Muscle layer of duodenum (tissue), 2 donors: ENCODE results near the gene ADAM12.
A peak's percentile ranks its signal among the peaks of the same experiment; 100 is the strongest.
"Not testable (repeated sequence)": the region's sequence is repeated elsewhere in the genome, so short reads cannot be mapped to it uniquely, and the experiment has no call there.

Experiments
- H3K27ac ChIP-seq: one replicate; pipeline ENCODE4 v1.7.0; 2013; ENCODE audit warnings: mild to moderate bottlenecking, low read length
- H3K27me3 ChIP-seq: one replicate; pipeline ENCODE4 v1.7.0; 2013; ENCODE audit warnings: low read depth, mild to moderate bottlenecking, control low read depth, low read length
- H3K36me3 ChIP-seq, 2 donors: one replicate each; pipeline ENCODE4 v1.7.0; 2013; ENCODE audit warnings: low read length in 2 of 2, control low read depth in 1 of 2, mild to moderate bottlenecking in 1 of 2; ENCODE audit not compliant: insufficient read depth in 2 of 2, control insufficient read depth in 1 of 2
- H3K4me1 ChIP-seq, 2 donors: one replicate each; pipeline ENCODE4 v1.7.0; 2013; ENCODE audit warnings: low read length in 2 of 2, mild to moderate bottlenecking in 2 of 2, control low read depth in 1 of 2, moderate library complexity in 1 of 2; ENCODE audit not compliant: insufficient read depth in 2 of 2, control insufficient read depth in 1 of 2
- H3K4me3 ChIP-seq, 2 donors: one replicate each; pipeline ENCODE4 v1.7.0; 2013; ENCODE audit warnings: low read length in 2 of 2, low read depth in 1 of 2, mild to moderate bottlenecking in 1 of 2
- H3K9me3 ChIP-seq, 2 donors: one replicate each; pipeline ENCODE4 v1.7.0; 2013; ENCODE audit warnings: low read length in 2 of 2, control low read depth in 1 of 2, mild to moderate bottlenecking in 1 of 2; ENCODE audit not compliant: control insufficient read depth in 1 of 2
- donor health status: healthy.

ADAM12 gene

DNA sequence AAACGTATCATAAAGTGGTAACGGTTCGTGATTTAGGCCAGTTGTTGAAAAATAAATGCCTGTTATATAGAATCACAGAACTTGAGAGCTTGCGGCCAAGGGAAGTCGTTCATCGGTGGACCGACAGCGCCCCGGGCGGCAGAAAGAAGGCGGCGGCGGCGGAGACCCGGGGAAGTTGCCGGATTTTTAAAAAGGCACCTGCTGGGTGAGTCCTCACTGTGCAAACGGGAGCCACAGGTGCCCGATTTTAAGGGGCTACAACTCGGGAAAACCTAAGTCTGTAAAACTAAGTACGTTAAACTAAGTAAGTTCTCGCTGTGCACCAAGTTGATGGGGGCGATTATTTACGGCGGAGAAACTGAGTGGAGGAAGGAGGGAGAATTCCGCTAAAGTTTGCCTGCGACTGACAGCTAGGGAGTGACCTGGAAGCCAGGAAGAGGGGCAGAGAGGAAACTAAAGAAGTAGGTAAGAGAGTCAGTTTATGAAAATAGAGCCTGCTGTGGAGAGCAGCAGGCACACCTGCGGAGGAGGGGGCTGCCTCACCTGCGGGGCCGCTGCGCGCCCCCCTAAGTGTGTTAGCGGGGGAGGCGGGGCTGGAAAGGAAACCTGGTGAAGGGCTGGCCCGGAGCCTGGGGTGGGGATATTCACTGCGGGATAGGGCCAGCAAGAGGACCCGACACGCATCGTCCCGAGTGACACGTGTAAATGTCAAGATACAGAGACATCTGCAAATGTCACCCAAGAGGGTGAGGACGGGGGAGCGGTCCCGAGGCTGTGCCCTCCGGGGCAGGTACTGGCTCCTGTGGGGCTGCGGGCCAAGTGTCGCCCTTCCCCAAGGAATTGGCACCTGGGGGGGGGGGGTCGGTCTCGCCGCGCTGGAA lies 996 bp downstream of the ADAM12 start:
- Histone ChIP-seq H3K4me1 (peaks cover 0 to 14% of the 10 kb centered on the region in 2 donors), H3K27ac (no peak overlapping the region), H3K4me3 (peak overlapping the region in 1 of 2 donors; percentile 71), H3K9me3 (no peaks in the 10 kb centered on the region), H3K27me3 (no peaks in the 10 kb centered on the region), H3K36me3 (no peaks in the 10 kb centered on the region)

DNA sequence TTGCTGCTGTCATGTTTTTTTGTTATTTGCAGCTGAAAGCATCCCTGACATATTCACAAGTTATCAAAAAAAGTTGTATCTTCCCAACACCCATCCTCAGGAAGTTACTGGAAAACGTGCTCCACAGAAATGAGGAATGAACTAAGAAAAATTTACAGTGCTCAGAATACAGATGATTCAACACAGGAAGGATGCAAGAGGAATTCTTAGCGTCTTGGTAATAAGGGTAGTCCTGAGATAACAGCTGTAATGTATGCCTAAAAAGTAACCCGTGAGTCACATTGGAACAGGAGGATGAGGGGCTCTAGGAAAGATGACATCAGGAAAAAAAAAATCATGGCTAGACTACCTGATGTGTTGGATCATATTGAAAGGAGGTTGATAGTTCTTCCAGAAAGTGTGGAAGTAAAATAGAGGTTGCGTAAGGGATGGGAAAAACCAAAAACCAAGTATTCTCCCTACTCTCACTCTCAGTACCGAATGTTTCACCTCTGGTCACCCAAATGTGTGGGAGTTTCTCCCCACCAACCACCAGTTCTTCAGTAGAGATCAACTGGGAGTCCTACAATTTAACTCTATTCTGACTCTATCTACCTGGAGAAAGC lies 3.9 kb downstream of the ADAM12 start:
- Histone ChIP-seq H3K27me3 (no peaks in the 10 kb centered on the region), H3K36me3 (no peaks in the 10 kb centered on the region), H3K4me1 (peaks cover 0 to 14% of the 10 kb centered on the region in 2 donors), H3K4me3 (no peak overlapping the region), H3K27ac (no peak overlapping the region), H3K9me3 (no peaks in the 10 kb centered on the region)

DNA sequence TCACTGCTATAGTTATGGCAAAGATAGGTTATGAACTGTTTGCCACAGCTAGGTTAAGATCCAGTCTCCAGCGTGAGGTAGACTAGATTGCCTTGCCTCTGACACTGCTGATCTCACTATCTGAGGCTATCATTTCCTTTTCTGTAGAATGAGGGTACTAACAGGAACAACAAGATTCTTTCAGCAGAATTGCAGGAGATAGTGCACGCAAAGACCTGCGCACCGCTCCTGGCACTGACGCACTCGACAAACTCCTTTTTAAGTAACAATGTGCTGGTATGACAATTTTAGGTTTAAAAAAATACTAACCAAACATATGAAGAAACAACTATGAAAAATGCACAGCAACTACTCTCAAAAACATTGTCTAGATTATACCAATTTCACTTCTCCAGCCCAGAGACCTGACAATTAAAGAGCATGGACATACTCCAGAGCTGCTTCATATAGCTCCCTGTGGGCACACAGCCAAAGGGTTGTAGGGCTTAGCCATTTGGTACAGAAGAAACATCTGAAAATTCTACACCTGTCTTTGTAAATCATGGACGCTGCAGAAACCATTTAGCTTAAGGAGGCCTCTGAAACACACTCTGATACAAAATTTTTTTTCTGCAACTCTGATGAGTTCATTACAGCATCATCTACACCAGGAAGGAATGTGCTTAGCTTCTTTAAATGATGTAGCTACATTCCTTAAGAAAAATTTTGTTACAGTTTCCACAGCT lies 7.8 kb downstream of the ADAM12 start:
- no peak overlapping the region for H3K27ac ChIP-seq
- no peaks in the 10 kb centered on the region for H3K27me3 ChIP-seq
- H3K9me3 ChIP-seq, result no peaks in the 10 kb centered on the region
- H3K4me1 ChIP-seq, result no peaks in the 10 kb centered on the region
- no peak overlapping the region for H3K4me3 ChIP-seq
- no peaks in the 10 kb centered on the region for H3K36me3 ChIP-seq

GRCh38 chr10:126379166-126379565 lies 9.1 kb downstream of the ADAM12 start:
- not testable (repeated sequence) for H3K4me1 ChIP-seq, H3K27ac ChIP-seq, H3K9me3 ChIP-seq, H3K4me3 ChIP-seq, H3K27me3 ChIP-seq, H3K36me3 ChIP-seq

DNA sequence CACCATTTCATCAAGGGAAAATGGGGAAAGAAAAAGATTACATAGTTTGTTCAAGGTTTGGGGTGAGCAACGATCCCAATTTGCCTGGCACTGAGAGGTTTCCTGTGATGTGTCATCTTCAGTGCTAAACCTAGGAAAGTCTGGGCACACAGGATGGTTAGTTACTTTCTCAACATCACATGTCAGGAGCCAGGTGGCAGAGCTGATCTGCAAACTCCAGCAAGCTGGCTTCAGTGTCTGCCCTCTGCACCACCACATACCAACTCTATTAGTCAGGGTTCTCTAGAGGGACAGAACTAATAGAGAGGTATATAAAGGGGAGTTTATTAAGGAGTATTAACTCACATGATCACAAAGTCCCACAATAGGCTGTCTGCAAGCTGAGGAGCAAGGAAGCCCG lies 11.3 kb downstream of the ADAM12 start:
- no peaks in the 10 kb centered on the region for H3K27me3 ChIP-seq
- no peak overlapping the region for H3K4me3 ChIP-seq
- H3K36me3 ChIP-seq, result no peaks in the 10 kb centered on the region
- no peaks in the 10 kb centered on the region for H3K9me3 ChIP-seq
- H3K27ac ChIP-seq, result no peak overlapping the region
- no peaks in the 10 kb centered on the region for H3K4me1 ChIP-seq

DNA sequence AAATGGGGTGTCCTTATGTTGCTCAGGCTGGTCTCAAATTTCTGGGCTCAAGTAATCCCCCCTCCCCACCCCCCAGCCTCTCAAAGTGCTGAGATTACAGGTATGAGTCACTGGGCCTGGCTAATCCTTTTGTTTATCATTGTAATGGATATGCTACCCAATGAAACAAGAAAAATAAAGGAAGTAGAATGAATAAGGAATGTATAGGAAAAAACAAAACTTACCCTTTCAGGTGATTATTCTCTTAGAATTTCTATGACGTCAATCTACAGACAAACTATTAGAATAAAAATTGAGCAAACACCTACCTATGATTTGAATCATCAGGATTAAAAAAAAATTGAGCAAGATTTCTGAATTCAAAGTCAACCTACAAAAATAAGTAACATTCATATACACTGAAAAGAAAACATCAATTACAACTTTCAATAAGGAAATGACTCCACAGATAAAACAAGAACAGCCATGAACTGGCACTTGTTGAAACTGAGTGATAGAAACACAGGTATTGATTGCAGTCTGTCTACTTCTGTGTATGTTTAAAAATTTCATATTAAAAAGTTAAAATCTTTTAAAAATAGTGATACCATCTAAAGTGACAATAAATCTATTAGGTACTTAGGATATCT lies 12.2 kb downstream of the ADAM12 start:
- Histone ChIP-seq H3K36me3 (no peaks in the 10 kb centered on the region), H3K4me1 (no peaks in the 10 kb centered on the region), H3K27me3 (no peaks in the 10 kb centered on the region), H3K9me3 (no peaks in the 10 kb centered on the region), H3K4me3 (no peak overlapping the region), H3K27ac (no peak overlapping the region)

DNA sequence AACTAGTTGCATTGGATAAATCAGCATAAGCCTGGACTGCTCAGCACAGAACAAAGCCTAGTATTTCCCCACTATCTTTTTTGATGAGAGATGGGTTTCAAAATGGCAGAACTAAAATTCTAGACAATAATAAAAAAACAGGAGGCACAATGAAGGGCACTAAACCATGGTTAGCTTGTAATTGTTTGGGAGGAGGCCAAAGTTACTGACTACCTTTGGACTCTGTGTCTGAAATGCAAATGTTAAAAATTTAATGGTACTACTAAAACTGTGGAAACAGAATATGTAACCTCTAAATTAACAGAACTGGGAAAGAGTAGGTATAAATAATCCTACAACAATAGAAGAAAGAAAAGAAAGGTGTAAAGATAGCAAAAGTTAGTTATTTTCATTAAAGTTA lies 13.0 kb downstream of the ADAM12 start:
- no peaks in the 10 kb centered on the region for H3K9me3 ChIP-seq
- no peak overlapping the region for H3K27ac ChIP-seq
- H3K27me3 ChIP-seq, result no peaks in the 10 kb centered on the region
- no peaks in the 10 kb centered on the region for H3K36me3 ChIP-seq
- H3K4me1 ChIP-seq, result no peaks in the 10 kb centered on the region
- no peak overlapping the region for H3K4me3 ChIP-seq

DNA sequence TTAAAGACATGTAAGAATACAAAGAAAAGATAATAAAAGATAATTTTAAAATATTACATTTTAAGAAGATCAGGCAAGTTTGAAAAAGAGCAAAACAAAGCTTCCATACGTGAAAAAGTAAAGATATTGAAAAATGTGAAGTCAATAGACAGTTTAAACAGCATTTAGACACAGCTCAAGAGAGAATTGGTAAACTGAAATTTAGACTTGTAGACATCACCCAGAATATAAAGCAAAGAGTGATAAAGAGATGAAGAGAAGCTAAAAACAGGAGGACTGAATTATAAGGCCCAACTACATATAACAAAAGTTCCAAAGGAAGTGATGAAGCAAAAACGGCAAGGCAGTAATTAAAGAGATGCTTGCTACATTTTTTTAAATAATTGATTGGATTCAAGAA lies 13.8 kb downstream of the ADAM12 start:
- Histone ChIP-seq H3K4me1 (no peaks in the 10 kb centered on the region), H3K27ac (no peak overlapping the region), H3K9me3 (no peaks in the 10 kb centered on the region), H3K4me3 (no peak overlapping the region), H3K27me3 (no peaks in the 10 kb centered on the region), H3K36me3 (no peaks in the 10 kb centered on the region)

GRCh38 chr10:126373972-126374371 lies 14.3 kb downstream of the ADAM12 start:
- H3K4me3 ChIP-seq, result no peak overlapping the region
- H3K4me1 ChIP-seq, result no peaks in the 10 kb centered on the region
- H3K27ac ChIP-seq, result no peak overlapping the region
- H3K36me3 ChIP-seq, result no peaks in the 10 kb centered on the region
- no peaks in the 10 kb centered on the region for H3K27me3 ChIP-seq
- H3K9me3 ChIP-seq, result no peaks in the 10 kb centered on the region

DNA sequence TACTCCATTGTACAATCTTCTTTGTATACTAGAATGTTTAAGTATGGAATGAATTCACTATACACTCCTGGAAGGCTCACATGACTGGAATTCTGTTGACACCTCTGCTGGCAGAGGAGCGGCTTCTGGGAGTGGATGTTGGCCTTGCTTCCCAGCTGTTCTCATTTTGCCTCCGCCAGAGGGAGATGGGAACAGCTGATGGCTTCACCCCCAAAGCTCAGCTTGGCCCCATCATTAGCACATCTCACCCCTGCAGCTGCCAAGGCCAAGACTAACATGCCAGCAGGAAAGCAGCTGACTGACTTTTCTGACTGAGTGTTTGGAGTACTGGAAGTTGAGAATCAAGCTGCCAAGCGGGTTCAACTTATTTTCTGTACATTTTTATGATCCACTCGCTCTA lies 15.1 kb downstream of the ADAM12 start:
- Histone ChIP-seq H3K36me3 (no peaks in the 10 kb centered on the region), H3K4me1 (no peaks in the 10 kb centered on the region), H3K27me3 (no peaks in the 10 kb centered on the region), H3K27ac (no peak overlapping the region), H3K9me3 (no peaks in the 10 kb centered on the region), H3K4me3 (no peak overlapping the region)

DNA sequence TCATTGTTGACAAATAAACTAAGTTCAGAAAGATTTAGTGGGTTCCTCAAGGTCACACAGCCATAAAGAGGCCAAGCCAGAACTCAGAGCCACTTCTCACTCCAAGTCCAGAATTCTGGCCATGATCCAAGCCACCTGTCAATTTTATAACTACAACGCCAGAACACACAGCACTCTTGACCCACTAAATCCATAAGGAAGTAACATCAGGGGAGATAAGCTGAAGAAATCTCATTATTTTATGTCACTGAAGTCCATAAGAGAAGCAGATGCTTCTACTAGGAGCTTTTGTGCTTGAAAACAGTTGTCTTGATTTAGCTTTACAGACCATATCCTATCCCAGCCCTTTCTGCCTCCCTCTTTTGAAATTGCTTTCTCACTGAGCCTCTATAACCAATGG lies 15.9 kb downstream of the ADAM12 start:
- Histone ChIP-seq H3K4me3 (no peak overlapping the region), H3K4me1 (no peaks in the 10 kb centered on the region), H3K36me3 (no peaks in the 10 kb centered on the region), H3K27me3 (no peaks in the 10 kb centered on the region), H3K9me3 (no peaks in the 10 kb centered on the region), H3K27ac (no peak overlapping the region)
